Body of pancreas (tissue), 4 donors: ENCODE measurements around the gene ACACB. TPM values are rescaled to one million over a fixed set of nuclear protein-coding genes. Genes with fewer than 3 reads are reported as not detected.

Experiments used
- ATAC-seq: fragments of 150-250 bp; one replicate; pipeline ENCODE4 v1.9.1; 2016
- DNase-seq, 4 donors: peaks; one replicate each; pipeline ENCODE4 v3.0.0-alpha.2; 2019
- H3K27ac ChIP-seq, 4 donors: fragments of 200-600 bp; sonication (generic); 1 replicate in 3 of 4; 2 replicates in 1 of 4; pipeline versions ENCODE4 v1.5.1 to v1.6.1; 2016 to 2019; ENCODE audit warnings: mild to moderate bottlenecking in 1 of 4, mixed read lengths in 1 of 4, moderate library complexity in 1 of 4
- H3K27me3 ChIP-seq, 2 donors: fragments of 200-600 bp; sonication (generic); one replicate each; pipeline ENCODE4 v1.6.0; 2016; ENCODE audit warnings: mild to moderate bottlenecking in 1 of 2
- H3K36me3 ChIP-seq, 2 donors: fragments of 200-600 bp; sonication (generic); replicated peaks in 1 of 2; 2 replicates each; pipeline ENCODE4 v1.5.1; 2016; ENCODE audit warnings: low read depth in 2 of 2; ENCODE audit not compliant: insufficient read depth in 1 of 2
- H3K4me1 ChIP-seq: fragments of 200-600 bp; sonication (generic); one replicate; pipeline ENCODE4 v1.6.0; 2016
- H3K4me3 ChIP-seq, 2 donors: fragments of 200-600 bp; sonication (generic); 1 replicate in 1 of 2; 2 replicates in 1 of 2; pipeline ENCODE4 v1.5.1; 2016 to 2019
- H3K9me3 ChIP-seq, 3 donors: fragments of 200-600 bp; sonication (generic); 1 replicate in 2 of 3; 2 replicates in 1 of 3; pipeline ENCODE4 v1.5.1; 2016
- POLR2A ChIP-seq, 3 donors: fragments of 450-650 bp; IDR thresholded peaks; one replicate each; pipeline ENCODE4 v1.6.1; 2016; ENCODE audit warnings: antibody characterized with exemption in 3 of 3, mild to moderate bottlenecking in 2 of 3
- WGBS, 2 donors: methylation state at CpG; one replicate each; pipeline ENCODE4 v1.1.5; 2017; 5-methylcytosine and 5-hydroxymethylcytosine counted together
- intact Hi-C: fragments of 100-400 bp; cut with DNase I; formaldehyde crosslinking; loops from one replicate; pipeline ENCODE4 v1.15.1; 2023
- total RNA-seq, 2 donors: library from RNA; depleted of rRNA; stranded (reverse); fragments of >200 nt; gene quantifications; one replicate each; pipeline ENCODE4 v1.1.0, GENCODE V29; 2016
- TF ChIP-seq, protein P1 (sequence below), 7 experiments: fragments of 450-650 bp in 4 of 7; fragments of 200-600 bp in 3 of 7; sonication (generic) in 3 of 7; IDR thresholded peaks; one replicate each; pipeline ENCODE4 v1.5.1; 2016 to 2019; ENCODE audit warnings: antibody characterized with exemption in 7 of 7

Gene ACACB
- total RNA-seq, 2 donors from 2014 or later, result 71.1 to 358 TPM

DNA sequence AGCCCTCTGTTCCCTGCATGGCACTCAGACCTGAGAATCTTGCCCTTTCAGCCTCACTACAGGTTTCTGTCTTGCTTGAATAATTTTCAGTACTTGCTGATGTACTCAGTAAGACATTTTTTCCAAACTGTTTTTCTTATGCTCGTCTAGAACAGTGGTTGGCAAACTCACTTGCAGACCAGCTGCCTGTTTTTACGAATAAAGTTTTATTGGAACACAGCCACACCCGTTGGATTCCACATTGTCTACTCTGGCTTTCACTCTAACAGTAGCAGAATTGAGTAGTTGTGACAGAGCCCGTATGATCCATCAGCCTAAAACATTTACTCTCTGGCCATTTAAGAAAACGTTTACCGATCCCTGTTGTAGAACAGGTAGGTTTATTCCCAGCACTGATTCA lies 119.9 kb downstream of the ACACB start:
- 86 to 95% methylated on average over 6 of the region's 6 CpGs for WGBS, 2 donors
- intact Hi-C loops, result no loop called here
- no peaks in the 10 kb centered on the region for H3K9me3 ChIP-seq

DNA sequence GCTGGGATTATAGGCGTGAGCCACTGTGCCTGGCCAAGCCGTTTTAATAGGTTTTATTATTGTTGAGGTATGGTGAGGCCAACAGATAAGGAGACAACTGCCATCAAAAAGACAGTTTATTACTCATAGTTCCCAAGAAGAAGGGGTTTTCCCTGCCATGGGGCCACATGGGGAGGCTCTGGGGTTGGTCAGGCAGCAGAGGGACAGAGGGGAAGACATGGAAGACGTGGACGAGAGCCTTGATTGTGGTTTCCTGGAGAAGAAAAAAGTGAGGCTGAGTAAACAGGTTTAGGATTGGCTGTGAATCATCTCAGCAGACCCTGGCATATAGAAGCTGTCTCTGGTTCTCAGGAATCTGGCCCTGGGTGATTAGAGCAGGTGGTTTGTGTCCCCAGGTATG lies 122.8 kb downstream of the ACACB start:
- intact Hi-C loops, result no loop called here
- DNase-seq, result no peak
- WGBS, 2 donors, result 83 to 96% methylated on average over 4 of the region's 4 CpGs
- TF ChIP-seq, protein P1, sequence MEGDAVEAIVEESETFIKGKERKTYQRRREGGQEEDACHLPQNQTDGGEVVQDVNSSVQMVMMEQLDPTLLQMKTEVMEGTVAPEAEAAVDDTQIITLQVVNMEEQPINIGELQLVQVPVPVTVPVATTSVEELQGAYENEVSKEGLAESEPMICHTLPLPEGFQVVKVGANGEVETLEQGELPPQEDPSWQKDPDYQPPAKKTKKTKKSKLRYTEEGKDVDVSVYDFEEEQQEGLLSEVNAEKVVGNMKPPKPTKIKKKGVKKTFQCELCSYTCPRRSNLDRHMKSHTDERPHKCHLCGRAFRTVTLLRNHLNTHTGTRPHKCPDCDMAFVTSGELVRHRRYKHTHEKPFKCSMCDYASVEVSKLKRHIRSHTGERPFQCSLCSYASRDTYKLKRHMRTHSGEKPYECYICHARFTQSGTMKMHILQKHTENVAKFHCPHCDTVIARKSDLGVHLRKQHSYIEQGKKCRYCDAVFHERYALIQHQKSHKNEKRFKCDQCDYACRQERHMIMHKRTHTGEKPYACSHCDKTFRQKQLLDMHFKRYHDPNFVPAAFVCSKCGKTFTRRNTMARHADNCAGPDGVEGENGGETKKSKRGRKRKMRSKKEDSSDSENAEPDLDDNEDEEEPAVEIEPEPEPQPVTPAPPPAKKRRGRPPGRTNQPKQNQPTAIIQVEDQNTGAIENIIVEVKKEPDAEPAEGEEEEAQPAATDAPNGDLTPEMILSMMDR (IDR thresholded peaks at IDR 0.05), result no peak
- TF ChIP-seq POLR2A (IDR thresholded peaks at IDR 0.05), result no peak
- H3K27me3 ChIP-seq, result no peaks in the 10 kb centered on the region
- H3K4me3 ChIP-seq, result no peak overlapping the region
- no peak for ATAC-seq
- no peaks in the 10 kb centered on the region for H3K4me1 ChIP-seq
- H3K36me3 ChIP-seq, result peaks cover 0 to 55% of the 10 kb centered on the region in 2 donors
- no peaks in the 10 kb centered on the region for H3K9me3 ChIP-seq
- H3K27ac ChIP-seq, result no peak overlapping the region

More for the DNA sequence above, 119.9 kb downstream of the ACACB start:
- DNase-seq, result no peak
- Histone ChIP-seq H3K27me3 (no peaks in the 10 kb centered on the region), H3K4me1 (no peaks in the 10 kb centered on the region), H3K27ac (no peak overlapping the region), H3K36me3 (peaks cover 0 to 53% of the 10 kb centered on the region in 2 donors), H3K4me3 (no peak overlapping the region)
- TF ChIP-seq POLR2A (IDR thresholded peaks at IDR 0.05), result no peak
- TF ChIP-seq, protein P1 (IDR thresholded peaks at IDR 0.05), result no peak
- no peak for ATAC-seq

DNA sequence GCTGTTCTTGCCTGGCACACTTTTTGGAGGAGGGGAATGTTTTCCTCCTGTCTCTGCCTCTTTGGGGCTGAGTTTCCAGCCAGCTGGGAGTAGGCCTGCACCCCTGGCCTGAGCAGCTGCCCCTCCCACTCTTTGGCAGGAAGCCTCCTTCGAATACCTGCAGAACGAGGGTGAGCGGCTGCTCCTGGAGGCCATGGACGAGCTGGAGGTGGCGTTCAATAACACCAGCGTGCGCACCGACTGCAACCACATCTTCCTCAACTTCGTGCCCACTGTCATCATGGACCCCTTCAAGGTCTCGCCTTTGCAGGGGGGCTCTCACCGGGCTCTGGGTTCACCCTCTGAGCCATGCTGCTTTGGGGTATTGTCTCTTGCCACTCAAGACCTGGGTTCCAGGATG lies 123.3 kb downstream of the ACACB start:
- Histone ChIP-seq H3K27ac (no peak overlapping the region), H3K36me3 (peaks cover 0 to 54% of the 10 kb centered on the region in 2 donors), H3K4me1 (no peaks in the 10 kb centered on the region), H3K4me3 (no peak overlapping the region), H3K27me3 (no peaks in the 10 kb centered on the region), H3K9me3 (no peaks in the 10 kb centered on the region)
- TF ChIP-seq, protein P1 (IDR thresholded peaks at IDR 0.05), result no peak
- no peak for TF ChIP-seq POLR2A (IDR thresholded peaks at IDR 0.05)
- DNase-seq, result no peak
- WGBS, 2 donors, result 76 to 100% methylated on average over 6 to 11 of the region's 11 CpGs
- intact Hi-C loops, result no loop called here
- ATAC-seq, result no peak

DNA sequence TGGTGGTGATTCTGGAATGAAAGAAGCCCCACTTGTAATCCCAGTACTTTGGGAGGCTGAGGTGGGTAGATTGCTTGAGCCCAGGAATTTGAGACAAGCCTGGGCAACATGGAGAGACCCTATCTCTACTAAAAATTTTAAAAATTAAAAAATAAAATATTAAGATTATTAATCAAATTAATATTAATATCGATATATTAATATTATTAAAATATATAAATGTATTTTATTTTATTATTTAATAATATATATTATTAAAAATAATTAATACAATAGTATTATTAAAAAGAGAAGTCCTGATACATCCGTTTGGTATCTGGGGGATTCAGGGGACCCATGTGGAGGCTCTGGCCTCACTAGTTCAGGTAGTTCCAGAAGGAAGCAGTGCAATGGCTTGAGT lies 124.0 kb downstream of the ACACB start:
- no peak overlapping the region for H3K4me3 ChIP-seq
- 93 to 97% methylated on average over 2 of the region's 2 CpGs for WGBS, 2 donors
- ATAC-seq, result no peak
- intact Hi-C loops, result no loop called here
- H3K9me3 ChIP-seq, result no peaks in the 10 kb centered on the region
- no peak overlapping the region for H3K27ac ChIP-seq
- no peaks in the 10 kb centered on the region for H3K27me3 ChIP-seq
- peaks cover 0 to 53% of the 10 kb centered on the region in 2 donors for H3K36me3 ChIP-seq
- no peaks in the 10 kb centered on the region for H3K4me1 ChIP-seq
- TF ChIP-seq POLR2A (IDR thresholded peaks at IDR 0.05), result no peak
- DNase-seq, result no peak

DNA sequence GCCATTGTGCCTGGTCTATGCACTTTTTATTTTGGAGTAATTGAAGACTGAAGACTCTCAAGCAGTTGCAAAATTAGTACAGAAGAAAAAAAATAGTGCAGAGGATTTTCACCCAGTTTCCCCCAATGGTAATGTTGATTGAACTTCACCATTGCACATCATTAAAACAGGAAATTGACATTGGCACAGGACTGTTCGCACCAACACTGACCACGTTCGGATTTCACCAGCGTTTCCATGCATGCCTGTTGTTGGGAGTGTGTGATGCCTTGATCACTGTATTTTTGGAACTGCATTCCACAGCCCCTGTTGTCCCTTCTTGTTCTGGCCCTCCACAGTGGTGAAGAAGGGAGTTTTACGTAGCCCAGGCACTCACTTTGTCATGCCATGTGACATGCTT lies 125.5 kb downstream of the ACACB start:
- TF ChIP-seq, protein P1 (IDR thresholded peaks at IDR 0.05), result no peak
- 82 to 87% methylated on average over 5 of the region's 5 CpGs for WGBS, 2 donors
- intact Hi-C loops, result no loop called here
- Histone ChIP-seq H3K36me3 (peaks cover 0 to 52% of the 10 kb centered on the region in 2 donors), H3K9me3 (no peaks in the 10 kb centered on the region), H3K4me1 (no peaks in the 10 kb centered on the region), H3K27me3 (no peaks in the 10 kb centered on the region), H3K27ac (no peak overlapping the region), H3K4me3 (no peak overlapping the region)
- no peak for DNase-seq
- no peak for ATAC-seq
